Stimulated activated CD4-positive, alpha-beta T cell treated with anti-CD3 and anti-CD28 coated beads, Interleukin-2, amount 100 ng/mL, for 48 hours (primary cell): ENCODE results near the gene PRODH2.
"Not testable (repeated sequence)": the region's sequence is repeated elsewhere in the genome, so short reads cannot be mapped to it uniquely, and the experiment has no call there.

ENCODE experiments used
- DNase-seq, 2 donors: peaks; one replicate each; pipeline ENCODE4 v3.0.0-alpha.2; 2020

Gene PRODH2

GRCh38 chr19:35780717-35781116 lies 31.9 kb downstream of the PRODH2 start:
- no peak for DNase-seq

- no peak for DNase-seq
Observed at GRCh38 chr19:35780058-35780457, 32.6 kb downstream of the PRODH2 start.

GRCh38 chr19:35779033-35779432 lies 33.6 kb downstream of the PRODH2 start:
- no peak for DNase-seq

GRCh38 chr19:35777961-35778360 lies 34.7 kb downstream of the PRODH2 start:
- DNase-seq: no peak

GRCh38 chr19:35777086-35777841 lies 35.4 kb downstream of the PRODH2 start:
- DNase-seq: no peak

- no peak for DNase-seq
Observed at GRCh38 chr19:35776102-35776788, 36.4 kb downstream of the PRODH2 start.

- peak; percentile 99 to 100 for DNase-seq
Observed at GRCh38 chr19:35775298-35776101, 37.1 kb downstream of the PRODH2 start, which contains the start of gene ARHGAP33. ARHGAP33 (plus strand) TSS chr19:35775564; CDS start chr19:35775659, 95 bp downstream.

- DNase-seq: no peak
Observed at GRCh38 chr19:35775046-35775297, 37.7 kb downstream of the PRODH2 start.

GRCh38 chr19:35774274-35775045 lies 38.2 kb downstream of the PRODH2 start:
- DNase-seq: no peak

GRCh38 chr19:35773020-35773806 lies 39.4 kb downstream of the PRODH2 start:
- DNase-seq: no peak

- DNase-seq: not testable (repeated sequence)
Observed at GRCh38 chr19:35772362-35772761, 40.3 kb downstream of the PRODH2 start.

GRCh38 chr19:35768082-35768421 lies 44.6 kb downstream of the PRODH2 start:
- no peak for DNase-seq

GRCh38 chr19:35767288-35768081 lies 45.2 kb downstream of the PRODH2 start:
- DNase-seq: no peak

GRCh38 chr19:35766571-35767104 lies 46.0 kb downstream of the PRODH2 start:
- DNase-seq: no peak

- DNase-seq: no peak
Observed at GRCh38 chr19:35764432-35765315, 48.0 kb downstream of the PRODH2 start.

- DNase-seq: no peak
Observed at GRCh38 chr19:35760711-35761349, 51.8 kb downstream of the PRODH2 start.

GRCh38 chr19:35759697-35760096 lies 52.9 kb downstream of the PRODH2 start:
- DNase-seq: no peak

GRCh38 chr19:35757749-35758608 lies 54.7 kb downstream of the PRODH2 start, which contains the start of gene PROSER3:
PROSER3 (plus strand) TSS chr19:35758176; CDS start chr19:35758216, 40 bp downstream.
- DNase-seq: peak; percentile 95 to 97
